ENCODE data around the gene BCL2L13. TPM values are rescaled to one million over a fixed set of nuclear protein-coding genes. Genes with fewer than 3 reads are reported as not detected.
"Not testable (repeated sequence)": the region's sequence is repeated elsewhere in the genome, so short reads cannot be mapped to it uniquely, and the experiment has no call there.

BCL2L13 gene
- total RNA-seq, 2 donors from 2014 or later, result 56.5 to 64.1 TPM

DNA sequence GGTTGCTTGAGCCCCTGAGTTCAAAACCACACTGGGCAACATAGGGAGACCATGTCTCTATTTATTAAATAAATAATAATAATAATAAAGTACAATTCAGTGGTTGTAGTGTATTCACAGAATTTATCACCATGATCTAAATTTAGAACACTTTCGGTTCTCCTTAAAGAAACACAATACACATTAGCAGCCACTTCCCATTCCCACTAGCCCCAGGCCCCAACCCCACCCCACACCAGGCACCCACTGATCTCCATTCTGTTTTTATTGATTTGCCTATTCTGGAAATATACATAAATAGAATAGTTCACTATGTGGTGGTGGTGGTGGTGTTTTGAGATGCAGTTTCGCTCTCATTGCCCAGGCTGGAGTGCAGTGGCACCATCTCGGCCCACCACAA lies 45.7 kb downstream of the BCL2L13 start:
- peaks cover 17% of the 10 kb centered on the region for H3K36me3 ChIP-seq
- H3K4me3 ChIP-seq, result no peak overlapping the region
- no peaks in the 10 kb centered on the region for H3K4me1 ChIP-seq
- TF ChIP-seq, protein P1, sequence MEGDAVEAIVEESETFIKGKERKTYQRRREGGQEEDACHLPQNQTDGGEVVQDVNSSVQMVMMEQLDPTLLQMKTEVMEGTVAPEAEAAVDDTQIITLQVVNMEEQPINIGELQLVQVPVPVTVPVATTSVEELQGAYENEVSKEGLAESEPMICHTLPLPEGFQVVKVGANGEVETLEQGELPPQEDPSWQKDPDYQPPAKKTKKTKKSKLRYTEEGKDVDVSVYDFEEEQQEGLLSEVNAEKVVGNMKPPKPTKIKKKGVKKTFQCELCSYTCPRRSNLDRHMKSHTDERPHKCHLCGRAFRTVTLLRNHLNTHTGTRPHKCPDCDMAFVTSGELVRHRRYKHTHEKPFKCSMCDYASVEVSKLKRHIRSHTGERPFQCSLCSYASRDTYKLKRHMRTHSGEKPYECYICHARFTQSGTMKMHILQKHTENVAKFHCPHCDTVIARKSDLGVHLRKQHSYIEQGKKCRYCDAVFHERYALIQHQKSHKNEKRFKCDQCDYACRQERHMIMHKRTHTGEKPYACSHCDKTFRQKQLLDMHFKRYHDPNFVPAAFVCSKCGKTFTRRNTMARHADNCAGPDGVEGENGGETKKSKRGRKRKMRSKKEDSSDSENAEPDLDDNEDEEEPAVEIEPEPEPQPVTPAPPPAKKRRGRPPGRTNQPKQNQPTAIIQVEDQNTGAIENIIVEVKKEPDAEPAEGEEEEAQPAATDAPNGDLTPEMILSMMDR (IDR thresholded peaks at IDR 0.05), result no peak
- no peaks in the 10 kb centered on the region for H3K27me3 ChIP-seq
- H3K27ac ChIP-seq, result no peak overlapping the region
- no peak for DNase-seq (ENCODE audit: low spot score)
- no peaks in the 10 kb centered on the region for H3K9me3 ChIP-seq

DNA sequence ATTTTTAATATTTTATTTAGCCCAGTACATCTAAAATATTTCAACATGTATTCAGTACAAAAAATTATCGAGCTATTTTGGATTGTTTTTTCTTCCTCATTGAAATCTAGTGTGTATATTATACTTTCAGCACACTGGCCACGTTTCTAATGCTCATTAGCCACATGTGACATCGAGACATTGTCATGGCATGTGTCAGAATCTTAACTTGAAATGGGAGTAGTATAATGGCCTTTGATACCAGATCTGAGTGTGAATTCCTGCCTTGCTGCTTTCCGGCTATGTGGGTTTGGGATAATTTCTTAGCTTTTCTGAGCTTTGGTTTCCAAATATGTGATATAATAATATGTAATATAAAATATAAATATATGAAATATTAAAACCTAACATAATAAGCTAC lies 54.3 kb downstream of the BCL2L13 start:
- H3K36me3 ChIP-seq, result peaks cover 25% of the 10 kb centered on the region
- no peaks in the 10 kb centered on the region for H3K9me3 ChIP-seq
- no peaks in the 10 kb centered on the region for H3K4me1 ChIP-seq
- H3K27me3 ChIP-seq, result no peaks in the 10 kb centered on the region
- TF ChIP-seq, protein P1 (IDR thresholded peaks at IDR 0.05), result no peak
- H3K27ac ChIP-seq, result no peak overlapping the region
- no peak for DNase-seq (ENCODE audit: low spot score)
- no peak overlapping the region for H3K4me3 ChIP-seq

DNA sequence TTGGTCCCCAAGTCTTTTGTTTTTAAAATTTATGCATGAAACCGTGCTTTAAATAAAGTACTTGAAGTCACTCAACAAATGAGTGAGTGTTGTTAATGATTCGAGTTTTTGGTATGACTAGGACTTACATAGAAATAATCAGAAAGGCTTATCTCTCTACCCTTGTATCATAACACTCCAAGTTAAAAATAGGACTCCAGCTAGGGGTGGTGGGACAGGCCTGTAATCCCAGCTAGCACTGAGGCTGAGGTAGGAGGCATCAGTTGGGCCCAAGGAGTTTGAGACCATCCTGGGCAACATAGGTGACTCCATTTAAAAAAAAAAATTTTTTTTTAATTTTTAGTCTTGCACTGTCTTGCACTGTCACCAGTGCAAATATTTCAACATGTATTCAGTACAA lies 55.6 kb downstream of the BCL2L13 start:
- Histone ChIP-seq H3K4me1 (no peaks in the 10 kb centered on the region), H3K9me3 (no peaks in the 10 kb centered on the region), H3K27me3 (no peaks in the 10 kb centered on the region), H3K27ac (no peak overlapping the region), H3K4me3 (no peak overlapping the region), H3K36me3 (peaks cover 25% of the 10 kb centered on the region)
- DNase-seq (ENCODE audit: low spot score), result no peak
- TF ChIP-seq, protein P1 (IDR thresholded peaks at IDR 0.05), result no peak

DNA sequence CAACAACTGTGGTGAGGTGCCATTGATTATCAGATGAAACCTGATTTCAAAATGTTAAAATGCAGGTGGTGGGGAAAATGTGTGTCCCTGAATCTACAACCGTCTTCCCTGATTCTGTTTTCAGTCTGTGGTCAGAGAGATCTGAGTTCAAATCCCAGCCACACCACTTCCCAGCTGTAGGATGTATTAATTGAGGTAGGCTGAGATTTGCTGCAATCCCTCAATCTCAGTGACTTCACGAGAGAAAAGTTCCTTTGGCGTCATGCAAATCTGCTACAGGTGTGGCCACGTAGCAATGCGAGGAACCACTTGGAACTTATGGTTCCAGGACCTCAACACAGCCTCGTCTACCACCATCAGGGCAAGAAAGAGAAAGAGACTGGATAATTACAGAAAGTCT lies 56.2 kb downstream of the BCL2L13 start:
- H3K36me3 ChIP-seq, result peaks cover 25% of the 10 kb centered on the region
- no peaks in the 10 kb centered on the region for H3K4me1 ChIP-seq
- H3K27ac ChIP-seq, result no peak overlapping the region
- no peaks in the 10 kb centered on the region for H3K27me3 ChIP-seq
- no peak overlapping the region for H3K4me3 ChIP-seq
- DNase-seq (ENCODE audit: low spot score), result no peak
- no peaks in the 10 kb centered on the region for H3K9me3 ChIP-seq
- TF ChIP-seq, protein P1 (IDR thresholded peaks at IDR 0.05), result no peak

DNA sequence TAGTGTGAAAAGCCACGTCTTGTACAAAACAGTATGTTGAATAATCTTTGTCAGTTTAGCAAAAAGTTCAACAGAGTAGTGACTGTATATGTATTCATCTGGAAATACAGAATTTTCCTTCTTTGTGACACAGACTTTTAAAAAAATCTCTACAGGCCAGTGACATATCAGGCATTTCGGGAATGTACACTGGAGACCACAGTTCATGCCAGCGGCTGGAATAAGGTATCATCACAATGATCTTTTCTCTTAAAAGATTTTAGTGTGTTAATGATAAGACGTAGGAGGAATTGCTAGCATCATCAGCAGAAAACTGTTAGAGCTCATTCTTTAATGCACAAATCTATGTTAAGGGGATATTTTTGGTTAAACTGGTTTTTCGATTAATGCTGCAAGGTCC lies 57.4 kb downstream of the BCL2L13 start:
- TF ChIP-seq, protein P1 (IDR thresholded peaks at IDR 0.05), result no peak
- Histone ChIP-seq H3K4me1 (no peaks in the 10 kb centered on the region), H3K9me3 (no peaks in the 10 kb centered on the region), H3K27me3 (no peaks in the 10 kb centered on the region), H3K27ac (no peak overlapping the region), H3K36me3 (peaks cover 17% of the 10 kb centered on the region), H3K4me3 (no peak overlapping the region)
- no peak for DNase-seq (ENCODE audit: low spot score)

DNA sequence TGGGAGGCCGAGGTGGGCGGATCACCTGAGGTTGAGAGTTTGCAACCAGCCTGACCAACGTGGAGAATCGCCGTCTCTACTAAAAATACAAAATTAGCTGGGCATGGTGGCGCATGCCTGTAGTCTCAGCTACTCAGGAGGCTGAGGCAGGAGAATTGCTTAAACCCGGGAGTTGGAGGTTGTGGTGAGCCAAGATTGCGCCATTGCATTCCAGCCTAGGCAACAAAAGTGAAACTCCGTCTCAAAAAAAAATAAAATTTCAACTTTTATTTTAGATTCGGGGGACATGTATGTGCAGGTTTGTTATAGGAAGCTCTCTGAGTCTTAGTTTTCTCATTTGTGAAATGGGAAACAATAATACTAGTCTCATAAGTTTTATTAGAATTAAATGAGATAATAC lies 58.6 kb downstream of the BCL2L13 start:
- not testable (repeated sequence) for H3K9me3 ChIP-seq; H3K27me3 ChIP-seq; DNase-seq (ENCODE audit: low spot score); H3K4me1 ChIP-seq; H3K27ac ChIP-seq; H3K4me3 ChIP-seq
- peaks cover 18% of the 10 kb centered on the region for H3K36me3 ChIP-seq

DNA sequence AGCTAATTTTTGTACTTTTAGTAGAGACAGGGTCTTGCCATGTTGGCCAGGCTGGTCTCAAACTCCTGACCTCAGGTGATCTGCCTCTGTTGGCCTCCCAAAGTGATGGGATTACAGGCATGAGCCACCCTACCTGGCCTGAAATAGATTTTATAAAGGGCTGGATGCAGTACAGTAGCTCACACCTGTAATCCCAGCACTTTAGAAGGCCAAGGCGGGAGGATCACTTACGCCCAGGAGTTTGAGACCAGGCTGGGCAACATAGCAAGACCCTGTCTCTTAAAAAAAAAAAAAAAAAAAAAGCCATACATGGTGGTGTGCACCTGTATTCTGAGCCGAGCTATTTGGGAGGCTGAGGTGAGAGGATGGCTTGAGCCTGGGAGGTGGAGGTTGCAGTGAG lies 59.7 kb downstream of the BCL2L13 start:
- not testable (repeated sequence) for H3K27me3 ChIP-seq; H3K27ac ChIP-seq; DNase-seq (ENCODE audit: low spot score); H3K9me3 ChIP-seq; H3K4me1 ChIP-seq; H3K4me3 ChIP-seq
- H3K36me3 ChIP-seq, result peaks cover 27% of the 10 kb centered on the region

All from right atrium auricular region (tissue), 2 donors.